H9 (cell line): ENCODE data around the gene KIF14. TPM values are rescaled to one million over a fixed set of nuclear protein-coding genes. Genes with fewer than 3 reads are reported as not detected.
A peak's percentile ranks its signal among the peaks of the same experiment; 100 is the strongest.

ENCODE experiments used
- DNase-seq: peaks from one replicate; pipeline ENCODE4 v3.0.0-alpha.2; 2017
- H2AFZ ChIP-seq: one replicate; pipeline ENCODE4 v1.6.1; 2013; ENCODE audit warnings: mild to moderate bottlenecking, low read length, control low read depth, moderate library complexity
- H2AK5ac ChIP-seq: 2 replicates; pipeline ENCODE4 v1.6.1; 2013; ENCODE audit warnings: low read length, control low read depth, mixed read lengths; ENCODE audit not compliant: insufficient read length
- H2BK120ac ChIP-seq: one replicate; pipeline ENCODE4 v1.6.1; 2013; ENCODE audit warnings: low read depth, mild to moderate bottlenecking, low read length, control low read depth, inconsistent platforms; ENCODE audit not compliant: poor library complexity, severe bottlenecking
- H2BK12ac ChIP-seq: 2 replicates; pipeline ENCODE4 v1.6.1; 2013; ENCODE audit warnings: low read length, control low read depth, mixed read lengths, low read depth; ENCODE audit not compliant: insufficient read length
- H2BK15ac ChIP-seq: 2 replicates; pipeline ENCODE4 v1.6.1; 2013; ENCODE audit warnings: low read depth, low read length, control low read depth
- H2BK20ac ChIP-seq: one replicate; pipeline ENCODE4 v1.6.1; 2013; ENCODE audit warnings: low read depth, mild to moderate bottlenecking, low read length, control low read depth, inconsistent platforms; ENCODE audit not compliant: poor library complexity, severe bottlenecking
- H2BK5ac ChIP-seq: 2 replicates; pipeline ENCODE4 v1.6.1; 2013; ENCODE audit warnings: low read length, control low read depth, mixed read lengths; ENCODE audit not compliant: insufficient read length
- H3K14ac ChIP-seq: 2 replicates; pipeline ENCODE4 v1.6.1; 2013; ENCODE audit warnings: low read length, control low read depth; ENCODE audit not compliant: insufficient read depth
- H3K18ac ChIP-seq: 2 replicates; pipeline ENCODE4 v1.6.1; 2013; ENCODE audit warnings: low read depth, mild to moderate bottlenecking, mixed read lengths, low read length, control low read depth; ENCODE audit not compliant: insufficient read length
- H3K23ac ChIP-seq: 2 replicates; pipeline ENCODE4 v1.6.1; 2013; ENCODE audit warnings: low read length, control low read depth, mixed read lengths, low read depth; ENCODE audit not compliant: insufficient read length
- H3K23me2 ChIP-seq: 2 replicates; pipeline ENCODE4 v1.6.1; 2013; ENCODE audit warnings: low read depth, mild to moderate bottlenecking, mixed read lengths, low read length, control low read depth; ENCODE audit not compliant: insufficient read length, poor library complexity, severe bottlenecking
- H3K27ac ChIP-seq: 2 replicates; pipeline ENCODE4 v1.5.1; 2013; ENCODE audit warnings: low read length, control low read depth, mixed read lengths, low read depth; ENCODE audit not compliant: insufficient read length
- H3K27me3 ChIP-seq: 2 replicates; pipeline ENCODE4 v1.6.1; 2013; ENCODE audit warnings: low read length, control low read depth, inconsistent platforms; ENCODE audit not compliant: insufficient read depth
- H3K4ac ChIP-seq: 2 replicates; pipeline ENCODE4 v1.6.1; 2013; ENCODE audit warnings: low read depth, mild to moderate bottlenecking, control low read depth, inconsistent platforms, low read length, moderate library complexity
- H3K4me1 ChIP-seq: 2 replicates; pipeline ENCODE4 v1.6.1; 2013; ENCODE audit warnings: low read length, control low read depth, inconsistent platforms; ENCODE audit not compliant: insufficient read depth
- H3K4me2 ChIP-seq: 2 replicates; pipeline ENCODE4 v1.6.1; 2013; ENCODE audit warnings: low read length, control low read depth, mixed read lengths; ENCODE audit not compliant: insufficient read length, insufficient read depth
- H3K56ac ChIP-seq: 2 replicates; pipeline ENCODE4 v1.6.1; 2013; ENCODE audit warnings: low read depth, mild to moderate bottlenecking, mixed read lengths, low read length, control low read depth; ENCODE audit not compliant: insufficient read length
- H3K79me1 ChIP-seq: 2 replicates; pipeline ENCODE4 v1.6.1; 2013; ENCODE audit warnings: low read depth, mild to moderate bottlenecking, moderate library complexity, low read length, control low read depth, inconsistent platforms; ENCODE audit not compliant: insufficient read depth, poor library complexity, severe bottlenecking
- H3K79me2 ChIP-seq: 2 replicates; pipeline ENCODE4 v1.6.1; 2013; ENCODE audit warnings: low read length, control low read depth, inconsistent platforms; ENCODE audit not compliant: insufficient read depth
- H3K9ac ChIP-seq: 2 replicates; pipeline ENCODE4 v1.6.1; 2013; ENCODE audit warnings: low read length, control low read depth, mixed read lengths; ENCODE audit not compliant: insufficient read length; ENCODE audit errors: extremely low read depth
- H3K9me3 ChIP-seq: one replicate; pipeline ENCODE4 v1.6.1; 2013; ENCODE audit warnings: low read depth, low read length, inconsistent platforms; ENCODE audit not compliant: control insufficient read depth
- H3T11ph ChIP-seq: one replicate; pipeline ENCODE4 v1.6.1; 2013; ENCODE audit warnings: mild to moderate bottlenecking, low read length, control low read depth, inconsistent platforms
- H4K20me1 ChIP-seq: one replicate; pipeline ENCODE4 v1.6.1; 2013; ENCODE audit not compliant: control insufficient read depth, insufficient read length, insufficient read depth
- H4K5ac ChIP-seq: 2 replicates; pipeline ENCODE4 v1.6.1; 2013; ENCODE audit warnings: low read depth, mild to moderate bottlenecking, mixed read lengths, low read length, control low read depth; ENCODE audit not compliant: insufficient read length
- H4K8ac ChIP-seq: replicated peaks from 2 replicates; pipeline ENCODE4 v1.6.1; 2013; ENCODE audit warnings: low read length, control low read depth, mixed read lengths, low read depth; ENCODE audit not compliant: insufficient read length
- H4K91ac ChIP-seq: 2 replicates; pipeline ENCODE4 v1.6.1; 2013; ENCODE audit warnings: low read depth, mild to moderate bottlenecking, moderate library complexity, mixed read lengths, low read length, control low read depth; ENCODE audit not compliant: insufficient read length
- H3K27ac Mint-ChIP-seq, 3 experiments: 2 replicates in 2 of 3; 3 replicates in 1 of 3; pipeline ENCODE4 v1.8.0; 2020 to 2021; ENCODE audit warnings: mixed read lengths in 3 of 3, mild to moderate bottlenecking in 1 of 3, moderate library complexity in 1 of 3
- H3K27me3 Mint-ChIP-seq: 2 replicates; pipeline ENCODE4 v1.8.0; 2021; ENCODE audit warnings: low read depth, mild to moderate bottlenecking, moderate library complexity, mixed read lengths
- H3K36me3 Mint-ChIP-seq, 3 experiments: 2 replicates in 2 of 3; 3 replicates in 1 of 3; pipeline ENCODE4 v1.8.0; 2020 to 2021; ENCODE audit warnings: low read depth in 3 of 3, mixed read lengths in 3 of 3; ENCODE audit not compliant: insufficient read depth in 1 of 3
- H3K4me1 Mint-ChIP-seq, 2 experiments: 2 replicates each; pipeline ENCODE4 v1.8.0; 2020; ENCODE audit warnings: mixed read lengths in 2 of 2
- H3K4me3 Mint-ChIP-seq, 2 experiments: 2 replicates in 1 of 2; 3 replicates in 1 of 2; pipeline ENCODE4 v1.8.0; 2020 to 2021; ENCODE audit warnings: mild to moderate bottlenecking in 2 of 2, mixed read lengths in 2 of 2, moderate library complexity in 1 of 2
- H3K9me3 Mint-ChIP-seq, 2 experiments: 2 replicates in 1 of 2; 3 replicates in 1 of 2; pipeline ENCODE4 v1.8.0; 2020; ENCODE audit warnings: mild to moderate bottlenecking in 2 of 2, mixed read lengths in 2 of 2, moderate library complexity in 1 of 2
- CTCF ChIP-seq: fragments of 200-600 bp; sonication (generic); conservative IDR thresholded peaks from 3 replicates; pipeline ENCODE4 v1.8.0; 2021; ENCODE audit warnings: antibody characterized with exemption, mild to moderate bottlenecking
- WGBS: extraction: QIAGEN DNeasy Blood & Tissue Kit; methylation state at CpG from one replicate; pipeline ENCODE4 v1.1.7; 2013; ENCODE audit warnings: missing lambda C conversion rate, low lambda C conversion rate, mixed read lengths; ENCODE audit not compliant: insufficient read length; ENCODE audit errors: extremely low coverage; 5-methylcytosine and 5-hydroxymethylcytosine counted together
- total RNA-seq: library from RNA; stranded (reverse); gene quantifications from 2 replicates; pipeline ENCODE4 v1.2.1, GENCODE V29; 2021

Gene KIF14
- total RNA-seq, 1 experiment from 2014 or later: 18.2 TPM

- Histone ChIP-seq H2BK120ac (peak overlapping the region; percentile 61), H3K79me1 (no peaks in the 10 kb centered on the region), H3K4me1 (no peaks in the 10 kb centered on the region; the same call in 1 of the 2 replicates), H3K9me3 (no peaks in the 10 kb centered on the region), H2AFZ (no peak overlapping the region), H3K14ac (no peak overlapping the region), H2BK15ac (no peak overlapping the region), H3K23me2 (peaks cover 2% of the 10 kb centered on the region), H2BK12ac (no peak overlapping the region), H4K8ac (no peak overlapping the region), H2BK20ac (no peak overlapping the region), H2AK5ac (no peak overlapping the region), H3K27ac (no peak overlapping the region), H3T11ph (no peak overlapping the region), H3K4ac (no peak overlapping the region), H3K79me2 (no peaks in the 10 kb centered on the region), H4K91ac (no peak overlapping the region), H3K9ac (no peak overlapping the region), H3K23ac (no peak overlapping the region), H3K18ac (no peak overlapping the region), H3K27me3 (no peaks in the 10 kb centered on the region), H3K56ac (no peak overlapping the region), H2BK5ac (no peak overlapping the region), H3K4me2 (no peak overlapping the region), H4K5ac (no peak overlapping the region), H4K20me1 (no peaks in the 10 kb centered on the region)
- WGBS: no CpG with 5 or more reads among the region's 4 CpGs
- no peak for TF ChIP-seq CTCF
- Mint-ChIP-seq H3K36me3 (no peaks in the 10 kb centered on the region), H3K4me1 (peaks cover 13 to 32% of the 10 kb centered on the region in 2 experiments), H3K9me3 (no peaks in the 10 kb centered on the region), H3K27ac (no peak overlapping the region), H3K4me3 (no peak overlapping the region), H3K27me3 (no peaks in the 10 kb centered on the region)
- DNase-seq: no peak
These were observed 92.9 kb downstream of the KIF14 start for GRCh38 chr1:200527670-200528069.
